Type B pancreatic cell (in vitro differentiated cells): Measurements from ENCODE around the gene EFCAB8. TPM values are rescaled to one million over a fixed set of nuclear protein-coding genes. Genes with fewer than 3 reads are reported as not detected.
A peak's percentile ranks its signal among the peaks of the same experiment; 100 is the strongest.

Experiments
- DNase-seq: peaks from one replicate; pipeline ENCODE4 v3.0.0; 2021; ENCODE audit warnings: mixed read lengths; ENCODE audit not compliant: unreplicated experiment; ENCODE audit errors: extremely low spot score
- H3K27ac Mint-ChIP-seq: 2 replicates; pipeline ENCODE4 v1.8.0; 2021; ENCODE audit warnings: mild to moderate bottlenecking, mixed read lengths
- H3K27me3 Mint-ChIP-seq: 2 replicates; pipeline ENCODE4 v1.8.0; 2021; ENCODE audit warnings: mixed read lengths
- H3K36me3 Mint-ChIP-seq: 2 replicates; pipeline ENCODE4 v1.8.0; 2021; ENCODE audit warnings: mixed read lengths
- H3K4me1 Mint-ChIP-seq: one replicate; pipeline ENCODE4 v1.8.0; 2021; ENCODE audit warnings: mixed read lengths; ENCODE audit not compliant: unreplicated experiment
- H3K4me3 Mint-ChIP-seq: 2 replicates; pipeline ENCODE4 v1.8.0; 2021; ENCODE audit warnings: mild to moderate bottlenecking, mixed read lengths
- H3K9me3 Mint-ChIP-seq: 2 replicates; pipeline ENCODE4 v1.8.0; 2021; ENCODE audit warnings: mixed read lengths
- total RNA-seq: library from RNA; stranded (reverse); gene quantifications from 2 replicates; pipeline ENCODE4 v1.2.1, GENCODE V29; 2021; ENCODE audit warnings: low replicate concordance
- TF ChIP-seq, protein P1 (sequence below): fragments of 200-600 bp; sonication (generic); conservative IDR thresholded peaks from 2 replicates; pipeline ENCODE4 v1.5.0; 2021; ENCODE audit warnings: antibody characterized with exemption, mild to moderate bottlenecking

The EFCAB8 gene
- total RNA-seq, 1 donor from 2014 or later, result 0.97 TPM

DNA sequence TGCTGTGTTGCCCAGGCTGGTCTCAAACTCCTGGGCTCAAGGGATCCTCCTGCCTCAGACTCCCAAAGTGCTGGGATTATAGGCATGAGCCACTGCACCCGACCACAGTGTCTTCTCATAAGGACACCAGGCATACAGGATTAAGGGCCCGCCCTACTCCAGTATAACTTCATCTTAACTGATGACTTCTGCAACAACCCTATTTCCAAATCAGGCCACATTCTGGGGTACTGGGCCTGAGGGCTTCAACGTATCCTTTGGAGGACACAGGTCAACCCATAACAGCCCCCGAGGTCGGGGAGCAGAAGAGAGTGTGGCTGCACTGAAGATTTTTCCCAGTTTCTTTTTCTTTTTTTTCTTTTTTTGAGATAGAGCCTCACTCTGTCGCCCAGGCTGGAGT lies 105.9 kb downstream of the EFCAB8 start:
- no peaks in the 10 kb centered on the region for H3K9me3 Mint-ChIP-seq
- no peak overlapping the region for H3K4me3 Mint-ChIP-seq
- H3K4me1 Mint-ChIP-seq, result peaks cover 10% of the 10 kb centered on the region
- no peaks in the 10 kb centered on the region for H3K27me3 Mint-ChIP-seq
- TF ChIP-seq, protein P1, sequence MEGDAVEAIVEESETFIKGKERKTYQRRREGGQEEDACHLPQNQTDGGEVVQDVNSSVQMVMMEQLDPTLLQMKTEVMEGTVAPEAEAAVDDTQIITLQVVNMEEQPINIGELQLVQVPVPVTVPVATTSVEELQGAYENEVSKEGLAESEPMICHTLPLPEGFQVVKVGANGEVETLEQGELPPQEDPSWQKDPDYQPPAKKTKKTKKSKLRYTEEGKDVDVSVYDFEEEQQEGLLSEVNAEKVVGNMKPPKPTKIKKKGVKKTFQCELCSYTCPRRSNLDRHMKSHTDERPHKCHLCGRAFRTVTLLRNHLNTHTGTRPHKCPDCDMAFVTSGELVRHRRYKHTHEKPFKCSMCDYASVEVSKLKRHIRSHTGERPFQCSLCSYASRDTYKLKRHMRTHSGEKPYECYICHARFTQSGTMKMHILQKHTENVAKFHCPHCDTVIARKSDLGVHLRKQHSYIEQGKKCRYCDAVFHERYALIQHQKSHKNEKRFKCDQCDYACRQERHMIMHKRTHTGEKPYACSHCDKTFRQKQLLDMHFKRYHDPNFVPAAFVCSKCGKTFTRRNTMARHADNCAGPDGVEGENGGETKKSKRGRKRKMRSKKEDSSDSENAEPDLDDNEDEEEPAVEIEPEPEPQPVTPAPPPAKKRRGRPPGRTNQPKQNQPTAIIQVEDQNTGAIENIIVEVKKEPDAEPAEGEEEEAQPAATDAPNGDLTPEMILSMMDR, result no peak
- H3K27ac Mint-ChIP-seq, result no peak overlapping the region
- peak; percentile 51 for DNase-seq
- H3K36me3 Mint-ChIP-seq, result no peaks in the 10 kb centered on the region

DNA sequence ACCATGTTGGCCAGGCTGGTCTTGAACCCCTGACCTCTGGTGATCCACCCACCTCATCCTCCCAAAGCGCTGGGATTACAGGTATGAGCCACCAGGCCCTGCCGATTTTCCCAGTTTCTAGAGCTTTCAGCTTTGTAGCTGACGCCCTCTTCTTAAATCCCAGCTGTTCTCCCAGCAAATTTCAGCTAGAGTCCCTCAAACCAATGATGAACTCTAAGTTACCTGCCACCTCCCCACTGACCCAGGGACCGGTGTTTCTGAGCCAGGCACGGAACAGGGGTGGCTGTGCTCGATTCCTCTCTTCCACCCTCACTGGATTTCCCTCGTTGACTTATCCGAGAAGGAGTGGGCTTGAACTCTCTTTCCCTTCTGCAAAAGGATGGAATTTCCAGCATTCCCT lies 106.4 kb downstream of the EFCAB8 start:
- peak; percentile 57 for DNase-seq
- no peak overlapping the region for H3K4me3 Mint-ChIP-seq
- H3K4me1 Mint-ChIP-seq, result peaks cover 10% of the 10 kb centered on the region
- no peaks in the 10 kb centered on the region for H3K9me3 Mint-ChIP-seq
- no peak overlapping the region for H3K27ac Mint-ChIP-seq
- TF ChIP-seq, protein P1, result no peak
- H3K27me3 Mint-ChIP-seq, result no peaks in the 10 kb centered on the region
- no peaks in the 10 kb centered on the region for H3K36me3 Mint-ChIP-seq

DNA sequence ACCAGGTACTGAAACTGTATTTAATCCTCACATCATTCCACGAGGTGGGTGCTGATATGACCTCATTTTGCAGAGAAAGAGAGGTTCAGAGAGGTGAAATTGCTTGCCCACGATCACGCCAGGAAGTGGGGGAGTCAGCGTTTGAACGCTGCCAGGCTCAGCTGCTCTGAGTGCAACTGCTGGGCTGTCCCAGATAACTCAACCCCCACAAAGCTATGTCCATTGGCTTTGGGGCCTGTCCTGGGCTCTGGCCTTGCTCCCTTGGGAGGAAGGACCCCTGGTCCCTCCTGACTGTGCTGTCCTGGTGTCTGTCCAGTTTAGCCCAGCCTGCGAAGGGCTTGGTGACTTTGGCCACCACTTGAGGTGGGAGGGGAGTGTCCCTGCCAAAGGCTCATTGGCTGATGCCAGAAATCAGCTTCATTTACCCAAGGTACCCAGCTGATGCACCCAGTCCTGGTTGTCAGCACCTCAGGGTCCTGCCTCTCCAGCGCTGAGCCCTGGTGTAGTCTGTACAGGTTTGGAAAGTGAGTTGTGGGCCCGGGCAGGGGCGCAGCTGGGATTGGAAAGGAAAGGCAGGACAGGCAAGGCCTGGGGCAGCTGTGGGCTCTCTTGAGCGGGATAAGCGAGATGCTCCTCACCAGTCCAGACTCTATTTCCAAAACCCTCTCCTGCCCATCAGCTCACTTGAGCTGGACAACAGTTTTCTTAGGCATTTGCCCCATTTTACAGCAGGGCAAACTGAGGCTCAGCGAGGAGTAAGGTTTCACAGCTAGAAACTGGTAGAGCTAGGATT lies 107.1 kb downstream of the EFCAB8 start:
- Mint-ChIP-seq H3K27ac (no peak overlapping the region), H3K9me3 (no peaks in the 10 kb centered on the region), H3K4me1 (peaks cover 10% of the 10 kb centered on the region), H3K4me3 (no peak overlapping the region), H3K36me3 (no peaks in the 10 kb centered on the region), H3K27me3 (no peaks in the 10 kb centered on the region)
- TF ChIP-seq, protein P1, result no peak
- peak; percentile 63 for DNase-seq

DNA sequence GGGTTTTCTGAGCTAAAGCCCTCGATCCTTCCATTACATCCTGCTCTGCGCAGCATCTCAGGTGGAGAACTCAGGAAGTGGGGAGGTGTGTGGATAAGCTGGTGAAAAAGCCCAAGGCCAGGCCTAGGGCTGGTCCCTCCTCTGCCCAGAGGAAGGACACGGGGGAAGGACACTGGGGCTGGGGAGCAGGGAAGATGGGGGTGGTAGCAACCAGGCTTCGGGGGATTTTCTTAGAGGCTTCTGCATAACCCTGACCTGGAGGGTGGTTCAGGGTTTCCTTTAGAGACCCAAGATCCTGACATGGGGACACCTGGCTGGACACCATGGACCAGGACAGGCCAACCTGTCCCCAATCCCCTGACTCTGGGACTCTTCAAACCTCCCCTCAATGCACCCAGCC lies 107.7 kb downstream of the EFCAB8 start:
- Mint-ChIP-seq H3K9me3 (no peaks in the 10 kb centered on the region), H3K27ac (no peak overlapping the region), H3K4me3 (no peak overlapping the region), H3K36me3 (no peaks in the 10 kb centered on the region), H3K4me1 (peaks cover 10% of the 10 kb centered on the region), H3K27me3 (no peaks in the 10 kb centered on the region)
- peak; percentile 60 for DNase-seq
- TF ChIP-seq, protein P1, result no peak

DNA sequence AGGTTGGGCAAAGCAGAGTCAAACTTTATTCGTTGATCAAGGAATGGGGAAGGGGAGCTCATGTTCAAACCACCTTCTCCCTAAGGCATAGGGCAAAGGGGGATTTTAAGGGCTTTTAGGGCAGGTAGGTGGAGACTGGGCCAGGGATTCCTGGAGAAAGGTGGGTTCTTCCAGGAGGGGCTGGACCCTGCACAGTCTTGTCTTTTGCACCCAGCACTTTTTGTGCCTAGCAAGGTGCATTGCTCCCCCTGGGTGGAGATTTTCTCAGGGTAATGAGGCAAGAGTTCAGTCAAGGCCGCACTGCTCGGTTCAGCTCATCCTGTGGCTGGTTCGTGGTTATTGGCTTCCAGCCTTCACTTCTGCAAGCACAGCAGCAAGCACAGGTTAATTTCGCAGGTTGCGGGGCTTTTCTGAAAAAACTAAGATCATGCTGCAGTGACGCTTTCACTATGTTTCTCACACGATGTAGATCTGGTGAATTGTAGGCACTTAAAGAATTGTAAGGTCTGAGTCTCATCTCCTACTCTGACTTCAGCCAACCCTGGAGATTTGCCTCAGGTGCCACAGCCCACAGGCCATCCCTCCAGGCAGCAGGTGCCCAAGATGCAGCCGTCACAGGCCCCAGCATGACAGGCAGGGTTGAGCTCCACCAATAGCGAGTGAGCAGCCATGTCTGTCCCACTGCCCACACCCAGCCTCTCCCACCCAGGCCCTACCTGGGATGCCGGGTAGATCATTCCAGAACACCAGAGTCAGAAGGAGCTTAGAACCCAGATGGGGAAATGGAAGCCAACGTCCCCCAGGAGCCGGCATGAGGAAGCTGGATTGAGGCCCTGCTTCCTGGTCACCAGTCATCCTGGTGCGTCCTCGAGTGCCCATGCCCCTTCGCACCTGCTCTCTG lies 108.4 kb downstream of the EFCAB8 start:
- Mint-ChIP-seq H3K27ac (no peak overlapping the region), H3K4me1 (peaks cover 10% of the 10 kb centered on the region), H3K36me3 (no peaks in the 10 kb centered on the region), H3K27me3 (no peaks in the 10 kb centered on the region), H3K4me3 (no peak overlapping the region), H3K9me3 (no peaks in the 10 kb centered on the region)
- TF ChIP-seq, protein P1, result no peak
- peak; percentile 65 for DNase-seq
